HG03280 (cell line): ENCODE results near the gene TNFRSF18.

ENCODE experiments used
- ATAC-seq: cut with Tn5 transposase; IDR thresholded peaks from one replicate; pipeline ENCODE4 v1.9.1; 2021; ENCODE audit warnings: mild to moderate bottlenecking, moderate library complexity; ENCODE audit not compliant: unreplicated experiment

Gene TNFRSF18

GRCh38 chr1:1240822-1241587 lies 34.6 kb upstream of the TNFRSF18 start:
- ATAC-seq, result no peak

GRCh38 chr1:1240348-1240732 lies 33.9 kb upstream of the TNFRSF18 start:
- ATAC-seq, result no peak

- no peak for ATAC-seq
Measured at GRCh38 chr1:1239614-1240347, 33.4 kb upstream of the TNFRSF18 start.

GRCh38 chr1:1239227-1239613 lies 32.8 kb upstream of the TNFRSF18 start:
- no peak for ATAC-seq

GRCh38 chr1:1238702-1239178 lies 32.3 kb upstream of the TNFRSF18 start:
- ATAC-seq, result no peak

- ATAC-seq, result no peak
Measured at GRCh38 chr1:1237874-1238701, 31.7 kb upstream of the TNFRSF18 start.

GRCh38 chr1:1236945-1237873 lies 30.8 kb upstream of the TNFRSF18 start:
- ATAC-seq, result no peak

- ATAC-seq, result no peak
Measured at GRCh38 chr1:1236176-1236763, 29.9 kb upstream of the TNFRSF18 start.

- no peak for ATAC-seq
Measured at GRCh38 chr1:1235016-1235744, 28.8 kb upstream of the TNFRSF18 start.

GRCh38 chr1:1234180-1234808 lies 27.9 kb upstream of the TNFRSF18 start:
- ATAC-seq, result no peak

- ATAC-seq, result no peak
Measured at GRCh38 chr1:1233567-1233892, 27.1 kb upstream of the TNFRSF18 start.

- ATAC-seq, result no peak
Measured at GRCh38 chr1:1232796-1233566, 26.6 kb upstream of the TNFRSF18 start.

- ATAC-seq, result no peak
Measured at GRCh38 chr1:1232208-1232795, 25.9 kb upstream of the TNFRSF18 start, which contains the start of gene B3GALT6. B3GALT6 (plus strand) TSS chr1:1232237; CDS start chr1:1232279, 42 bp downstream.

GRCh38 chr1:1231400-1232207 lies 25.2 kb upstream of the TNFRSF18 start, which contains the start of gene SDF4:
SDF4 (minus strand) TSS chr1:1232001; CDS start chr1:1228772, 3,229 bp downstream.
- peak; percentile 91 for ATAC-seq

GRCh38 chr1:1230656-1231399 lies 24.4 kb upstream of the TNFRSF18 start:
- no peak for ATAC-seq

GRCh38 chr1:1229770-1230169 lies 23.4 kb upstream of the TNFRSF18 start:
- no peak for ATAC-seq
